Skeletal muscle satellite cell (primary cell): Measurements from ENCODE around the gene AFF3.

Source experiments
- H3K27me3 ChIP-seq: 2 replicates; pipeline ENCODE4 v1.7.0; 2013; ENCODE audit warnings: low read length; ENCODE audit not compliant: control insufficient read depth, insufficient read depth
- H3K36me3 ChIP-seq: 2 replicates; pipeline ENCODE4 v1.7.0; 2013; ENCODE audit warnings: mild to moderate bottlenecking, control low read depth, low read length; ENCODE audit not compliant: insufficient read depth
- H3K4me1 ChIP-seq: 2 replicates; pipeline ENCODE4 v1.7.0; 2013; ENCODE audit warnings: low read length; ENCODE audit not compliant: control insufficient read depth, insufficient read depth
- H3K4me2 ChIP-seq: 2 replicates; pipeline ENCODE4 v1.7.0; 2013; ENCODE audit warnings: mild to moderate bottlenecking, low read length
- H3K4me3 ChIP-seq: 2 replicates; pipeline ENCODE4 v1.7.0; 2013; ENCODE audit warnings: low read length
- H3K9ac ChIP-seq: 2 replicates; pipeline ENCODE4 v1.7.0; 2013; ENCODE audit warnings: mild to moderate bottlenecking, low read depth, low read length, moderate library complexity
- H3K9me3 ChIP-seq: replicated peaks from 2 replicates; pipeline ENCODE4 v1.7.0; 2013; ENCODE audit warnings: mild to moderate bottlenecking, control low read depth, low read length

The AFF3 gene

GRCh38 chr2:99865818-99866676 lies 276.3 kb downstream of the AFF3 start:
- Histone ChIP-seq H3K4me2 (no peak overlapping the region), H3K4me1 (no peaks in the 10 kb centered on the region), H3K27me3 (no peaks in the 10 kb centered on the region), H3K4me3 (no peak overlapping the region), H3K9me3 (no peaks in the 10 kb centered on the region), H3K9ac (no peak overlapping the region), H3K36me3 (no peaks in the 10 kb centered on the region)

- Histone ChIP-seq H3K4me3 (no peak overlapping the region), H3K27me3 (no peaks in the 10 kb centered on the region), H3K36me3 (no peaks in the 10 kb centered on the region), H3K4me1 (no peaks in the 10 kb centered on the region), H3K4me2 (no peak overlapping the region), H3K9ac (no peak overlapping the region), H3K9me3 (no peaks in the 10 kb centered on the region)
Observed at GRCh38 chr2:99864561-99865553, 277.5 kb downstream of the AFF3 start.

DNA sequence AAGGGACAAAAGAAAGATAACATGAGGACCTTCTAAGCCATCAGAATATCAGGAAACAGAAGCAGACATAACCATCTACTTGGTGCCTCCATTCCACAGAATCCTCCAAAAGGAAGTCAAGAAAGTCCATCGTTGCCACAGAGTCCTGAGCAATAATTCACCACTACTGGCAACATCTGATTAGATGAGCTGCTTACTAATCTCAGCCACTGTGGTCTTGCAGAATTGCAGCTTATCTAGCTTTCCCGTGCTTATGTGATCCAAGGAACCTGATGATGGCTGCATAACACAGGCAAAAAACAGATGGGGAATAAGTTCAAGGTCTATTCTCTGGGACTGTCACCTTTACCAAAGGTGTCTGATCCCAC lies 278.5 kb downstream of the AFF3 start:
- H3K9ac ChIP-seq: no peak overlapping the region
- H3K9me3 ChIP-seq: no peaks in the 10 kb centered on the region
- no peaks in the 10 kb centered on the region for H3K36me3 ChIP-seq
- no peaks in the 10 kb centered on the region for H3K4me1 ChIP-seq
- H3K27me3 ChIP-seq: no peaks in the 10 kb centered on the region
- H3K4me2 ChIP-seq: no peak overlapping the region
- H3K4me3 ChIP-seq: no peak overlapping the region

DNA sequence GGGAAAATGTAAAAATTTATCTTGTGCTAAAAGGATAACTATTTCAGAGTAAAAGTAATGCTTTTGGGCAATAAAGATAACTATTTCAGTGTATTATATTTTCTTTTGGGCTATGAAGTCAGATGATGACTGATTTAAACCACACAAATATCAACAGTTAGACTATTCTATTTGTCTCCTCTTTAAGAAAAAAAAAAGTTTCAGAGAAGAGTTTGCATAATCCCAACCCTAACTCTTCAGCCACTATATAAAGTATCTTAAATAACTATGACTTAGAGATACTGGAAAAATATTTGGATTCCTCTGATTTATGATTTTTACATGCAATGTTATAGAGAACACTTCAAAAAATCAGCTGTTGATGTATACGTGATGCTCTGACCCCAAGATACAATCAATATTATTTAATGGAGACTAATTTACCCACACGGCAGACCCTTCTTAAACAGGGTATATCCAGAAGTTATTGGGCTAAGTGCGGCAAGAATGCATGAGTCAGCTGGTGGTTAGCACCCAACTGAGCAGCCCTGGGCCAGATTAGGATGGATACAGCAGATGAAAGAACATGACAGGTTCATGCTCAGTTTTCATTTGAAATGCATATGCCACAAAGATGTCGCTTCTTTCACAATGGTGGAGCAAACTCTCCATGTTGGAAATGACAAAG lies 279.0 kb downstream of the AFF3 start:
- no peak overlapping the region for H3K4me3 ChIP-seq
- no peak overlapping the region for H3K4me2 ChIP-seq
- no peak overlapping the region for H3K9ac ChIP-seq
- H3K27me3 ChIP-seq: no peaks in the 10 kb centered on the region
- no peaks in the 10 kb centered on the region for H3K4me1 ChIP-seq
- no peaks in the 10 kb centered on the region for H3K36me3 ChIP-seq
- H3K9me3 ChIP-seq: no peaks in the 10 kb centered on the region

DNA sequence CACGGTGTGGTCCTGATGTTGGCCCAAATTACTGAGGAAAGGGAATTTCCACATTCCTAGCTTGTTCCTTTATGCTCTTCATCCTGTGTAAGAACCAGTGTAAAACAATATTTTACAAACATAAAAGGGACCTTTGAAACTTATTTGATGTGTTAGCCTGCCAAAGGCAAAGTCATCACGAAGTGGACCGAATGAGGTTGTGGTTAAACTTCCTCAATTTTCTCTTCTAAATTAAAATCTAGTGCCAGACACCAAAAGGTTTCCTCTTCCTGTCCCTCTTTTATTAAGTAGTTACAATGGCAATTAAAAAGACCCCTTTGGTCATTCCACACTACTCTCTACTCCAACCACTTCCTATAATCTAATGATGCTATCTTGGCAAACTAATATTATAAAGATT lies 279.8 kb downstream of the AFF3 start:
- H3K4me1 ChIP-seq: no peaks in the 10 kb centered on the region
- H3K27me3 ChIP-seq: peaks cover 4% of the 10 kb centered on the region
- no peak overlapping the region for H3K9ac ChIP-seq
- no peak overlapping the region for H3K4me3 ChIP-seq
- no peak overlapping the region for H3K4me2 ChIP-seq
- H3K36me3 ChIP-seq: no peaks in the 10 kb centered on the region
- H3K9me3 ChIP-seq: no peaks in the 10 kb centered on the region

DNA sequence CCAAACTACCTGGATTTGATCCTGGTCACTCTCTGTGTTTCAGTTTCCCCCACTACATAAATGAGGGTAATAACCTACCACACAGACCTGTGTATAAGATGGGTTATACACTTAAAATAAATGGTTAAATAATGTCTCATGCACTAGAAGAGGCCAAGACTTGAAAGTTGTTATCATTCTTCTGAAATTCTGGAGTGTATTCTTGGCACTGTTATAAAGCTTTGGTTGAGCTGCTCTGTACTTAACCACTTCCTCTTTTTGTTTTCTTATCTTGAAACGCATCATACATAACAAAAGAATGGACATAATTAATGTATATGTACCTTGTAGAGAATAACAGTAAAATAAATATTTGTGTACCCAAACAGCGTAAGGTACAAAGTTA lies 281.0 kb downstream of the AFF3 start:
- Histone ChIP-seq H3K4me3 (no peak overlapping the region), H3K27me3 (peaks cover 4% of the 10 kb centered on the region), H3K4me2 (no peak overlapping the region), H3K9ac (no peak overlapping the region), H3K36me3 (no peaks in the 10 kb centered on the region), H3K9me3 (no peaks in the 10 kb centered on the region), H3K4me1 (no peaks in the 10 kb centered on the region)

GRCh38 chr2:99860720-99861375 lies 281.5 kb downstream of the AFF3 start:
- no peak overlapping the region for H3K9ac ChIP-seq
- H3K9me3 ChIP-seq: no peaks in the 10 kb centered on the region
- H3K36me3 ChIP-seq: no peaks in the 10 kb centered on the region
- H3K4me1 ChIP-seq: no peaks in the 10 kb centered on the region
- H3K4me3 ChIP-seq: no peak overlapping the region
- peaks cover 4% of the 10 kb centered on the region for H3K27me3 ChIP-seq
- no peak overlapping the region for H3K4me2 ChIP-seq

GRCh38 chr2:99858951-99859596 lies 283.3 kb downstream of the AFF3 start:
- Histone ChIP-seq H3K9me3 (no peaks in the 10 kb centered on the region), H3K27me3 (peaks cover 4% of the 10 kb centered on the region), H3K4me2 (no peak overlapping the region), H3K4me3 (no peak overlapping the region), H3K9ac (no peak overlapping the region), H3K4me1 (no peaks in the 10 kb centered on the region), H3K36me3 (no peaks in the 10 kb centered on the region)

DNA sequence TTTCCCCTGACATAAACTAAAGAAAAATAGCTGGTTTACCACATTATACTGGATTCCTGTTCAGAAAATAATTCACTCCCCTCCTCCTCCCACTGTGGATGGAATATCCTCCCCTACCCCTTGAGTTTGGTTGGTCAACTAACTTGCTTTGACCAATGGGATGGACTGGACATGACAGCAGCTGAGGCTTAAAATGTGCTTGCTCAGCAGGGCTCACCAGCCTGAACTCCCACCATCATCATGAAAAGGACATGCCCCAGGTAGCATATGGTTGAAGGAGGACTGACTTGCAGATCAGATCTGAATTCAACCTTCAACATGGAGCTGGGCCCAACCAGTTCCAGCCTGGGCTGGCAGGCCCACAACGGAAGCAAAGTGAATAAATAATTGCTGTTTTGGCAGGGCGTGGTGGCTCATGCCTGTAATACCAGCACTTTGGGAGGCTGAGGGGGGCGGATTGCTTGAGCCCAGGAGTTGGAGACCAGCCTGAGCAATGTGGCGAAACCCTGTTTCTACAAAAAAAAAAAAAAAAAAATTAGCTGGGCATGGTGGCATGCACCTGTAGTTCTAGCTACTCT lies 284.4 kb downstream of the AFF3 start:
- H3K4me2 ChIP-seq: no peak overlapping the region
- no peak overlapping the region for H3K9ac ChIP-seq
- H3K27me3 ChIP-seq: peaks cover 4% of the 10 kb centered on the region
- H3K4me1 ChIP-seq: no peaks in the 10 kb centered on the region
- H3K36me3 ChIP-seq: no peaks in the 10 kb centered on the region
- H3K9me3 ChIP-seq: no peaks in the 10 kb centered on the region
- H3K4me3 ChIP-seq: no peak overlapping the region

DNA sequence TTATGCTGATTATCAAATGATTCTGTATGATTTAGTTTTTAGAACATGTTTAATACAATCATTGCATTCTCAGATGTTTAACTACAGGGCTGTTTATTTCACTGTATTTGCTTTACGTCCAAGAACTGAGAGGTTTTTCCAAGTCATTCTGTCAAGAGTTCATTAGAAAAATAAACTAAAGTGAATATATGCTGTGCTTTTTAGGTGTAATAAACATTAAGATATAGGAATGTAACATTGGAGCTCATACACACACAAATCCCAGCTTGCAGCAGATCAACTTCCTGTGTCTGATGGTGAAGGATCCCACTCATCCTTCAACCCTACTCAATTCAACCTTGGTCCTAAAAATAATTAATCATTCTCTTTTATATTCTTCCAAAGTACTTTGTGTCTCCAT lies 285.0 kb downstream of the AFF3 start:
- H3K4me3 ChIP-seq: no peak overlapping the region
- no peaks in the 10 kb centered on the region for H3K4me1 ChIP-seq
- no peaks in the 10 kb centered on the region for H3K9me3 ChIP-seq
- H3K36me3 ChIP-seq: no peaks in the 10 kb centered on the region
- H3K9ac ChIP-seq: no peak overlapping the region
- H3K27me3 ChIP-seq: peaks cover 4% of the 10 kb centered on the region
- no peak overlapping the region for H3K4me2 ChIP-seq
